ENCODE results near the gene C1QL4.

GRCh38 chr12:49284672-49285071 lies 52.3 kb downstream of the C1QL4 start:
- TF ChIP-seq, protein P1, sequence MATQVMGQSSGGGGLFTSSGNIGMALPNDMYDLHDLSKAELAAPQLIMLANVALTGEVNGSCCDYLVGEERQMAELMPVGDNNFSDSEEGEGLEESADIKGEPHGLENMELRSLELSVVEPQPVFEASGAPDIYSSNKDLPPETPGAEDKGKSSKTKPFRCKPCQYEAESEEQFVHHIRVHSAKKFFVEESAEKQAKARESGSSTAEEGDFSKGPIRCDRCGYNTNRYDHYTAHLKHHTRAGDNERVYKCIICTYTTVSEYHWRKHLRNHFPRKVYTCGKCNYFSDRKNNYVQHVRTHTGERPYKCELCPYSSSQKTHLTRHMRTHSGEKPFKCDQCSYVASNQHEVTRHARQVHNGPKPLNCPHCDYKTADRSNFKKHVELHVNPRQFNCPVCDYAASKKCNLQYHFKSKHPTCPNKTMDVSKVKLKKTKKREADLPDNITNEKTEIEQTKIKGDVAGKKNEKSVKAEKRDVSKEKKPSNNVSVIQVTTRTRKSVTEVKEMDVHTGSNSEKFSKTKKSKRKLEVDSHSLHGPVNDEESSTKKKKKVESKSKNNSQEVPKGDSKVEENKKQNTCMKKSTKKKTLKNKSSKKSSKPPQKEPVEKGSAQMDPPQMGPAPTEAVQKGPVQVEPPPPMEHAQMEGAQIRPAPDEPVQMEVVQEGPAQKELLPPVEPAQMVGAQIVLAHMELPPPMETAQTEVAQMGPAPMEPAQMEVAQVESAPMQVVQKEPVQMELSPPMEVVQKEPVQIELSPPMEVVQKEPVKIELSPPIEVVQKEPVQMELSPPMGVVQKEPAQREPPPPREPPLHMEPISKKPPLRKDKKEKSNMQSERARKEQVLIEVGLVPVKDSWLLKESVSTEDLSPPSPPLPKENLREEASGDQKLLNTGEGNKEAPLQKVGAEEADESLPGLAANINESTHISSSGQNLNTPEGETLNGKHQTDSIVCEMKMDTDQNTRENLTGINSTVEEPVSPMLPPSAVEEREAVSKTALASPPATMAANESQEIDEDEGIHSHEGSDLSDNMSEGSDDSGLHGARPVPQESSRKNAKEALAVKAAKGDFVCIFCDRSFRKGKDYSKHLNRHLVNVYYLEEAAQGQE (IDR thresholded peaks at IDR 0.05; ENCODE audit: borderline replicate concordance): no peak
- TF ChIP-seq SMC3 (conservative IDR thresholded peaks at IDR 0.05; ENCODE audit: poor library complexity): no peak
- no peak for TF ChIP-seq RAD21 (conservative IDR thresholded peaks at IDR 0.05)
- no peak for TF ChIP-seq CTCF (IDR thresholded peaks at IDR 0.05; ENCODE audit: poor library complexity, severe bottlenecking)
- TF ChIP-seq POLR2AphosphoS5 (IDR thresholded peaks at IDR 0.05): no peak
